ENCODE results near the gene FGF18.
"Not testable (repeated sequence)": the region's sequence is repeated elsewhere in the genome, so short reads cannot be mapped to it uniquely, and the experiment has no call there.

Gene FGF18

DNA sequence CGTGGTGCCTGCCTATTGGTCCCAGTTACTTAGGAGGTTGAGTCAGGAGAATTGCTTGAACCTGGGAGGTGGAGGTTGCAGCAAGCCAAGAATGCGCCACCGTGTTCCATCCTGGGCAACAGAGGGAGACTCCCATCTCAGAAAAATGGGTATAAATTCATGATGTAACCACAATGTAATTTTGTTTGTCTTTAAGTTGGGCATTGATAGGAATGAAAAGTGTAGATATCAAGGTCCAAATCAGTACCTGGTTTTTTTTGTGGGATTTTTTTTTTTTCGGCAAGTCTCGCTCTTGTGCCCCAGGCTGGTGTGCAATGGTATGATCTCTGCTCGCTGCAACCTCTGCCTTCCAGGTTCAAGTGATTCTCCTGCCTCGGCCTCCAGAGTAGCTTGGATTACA is 24.4 kb upstream of the FGF18 start:
- Histone ChIP-seq H3K27ac (no peak overlapping the region), H3K9me3 (ENCODE audit: control insufficient read depth, low read length) (no peaks in the 10 kb centered on the region), H3K36me3 (ENCODE audit: control insufficient read depth, insufficient read depth, low read length) (no peaks in the 10 kb centered on the region), H3K4me3 (ENCODE audit: low read depth, low read length) (no peak overlapping the region), H3K4me2 (ENCODE audit: low read length) (no peak overlapping the region), H3K4me1 (peaks cover 6% of the 10 kb centered on the region), H3K27me3 (ENCODE audit: control insufficient read depth, insufficient read depth, low read length) (no peaks in the 10 kb centered on the region), H2AFZ (no peak overlapping the region), H3K79me2 (peaks cover 72% of the 10 kb centered on the region), H3K9ac (no peak overlapping the region)
- no peak for TF ChIP-seq CTCF (IDR thresholded peaks at IDR 0.05)

GRCh38 chr5:171396583-171396982 is 22.9 kb upstream of the FGF18 start:
- not testable (repeated sequence) for H3K27ac ChIP-seq; H2AFZ ChIP-seq; H3K36me3 ChIP-seq (ENCODE audit: control insufficient read depth, insufficient read depth, low read length); H3K4me3 ChIP-seq (ENCODE audit: low read depth, low read length); H3K4me2 ChIP-seq (ENCODE audit: low read length); H3K27me3 ChIP-seq (ENCODE audit: control insufficient read depth, insufficient read depth, low read length); H3K4me1 ChIP-seq; H3K9me3 ChIP-seq (ENCODE audit: control insufficient read depth, low read length); H3K9ac ChIP-seq
- peaks cover 63% of the 10 kb centered on the region for H3K79me2 ChIP-seq

- no peaks in the 10 kb centered on the region for H3K27me3 ChIP-seq (ENCODE audit: control insufficient read depth, insufficient read depth, low read length)
- H2AFZ ChIP-seq = no peak overlapping the region
- no peak for TF ChIP-seq CTCF (IDR thresholded peaks at IDR 0.05)
- no peak overlapping the region for H3K4me3 ChIP-seq (ENCODE audit: low read depth, low read length)
- H3K79me2 ChIP-seq = peaks cover 57% of the 10 kb centered on the region
- H3K9ac ChIP-seq = no peak overlapping the region
- no peaks in the 10 kb centered on the region for H3K9me3 ChIP-seq (ENCODE audit: control insufficient read depth, low read length)
- no peak overlapping the region for H3K4me2 ChIP-seq (ENCODE audit: low read length)
- no peak overlapping the region for H3K27ac ChIP-seq
- H3K36me3 ChIP-seq (ENCODE audit: control insufficient read depth, insufficient read depth, low read length) = no peaks in the 10 kb centered on the region
- peaks cover 3% of the 10 kb centered on the region for H3K4me1 ChIP-seq
These were observed 22.3 kb upstream of the FGF18 start for GRCh38 chr5:171397190-171397589.

DNA sequence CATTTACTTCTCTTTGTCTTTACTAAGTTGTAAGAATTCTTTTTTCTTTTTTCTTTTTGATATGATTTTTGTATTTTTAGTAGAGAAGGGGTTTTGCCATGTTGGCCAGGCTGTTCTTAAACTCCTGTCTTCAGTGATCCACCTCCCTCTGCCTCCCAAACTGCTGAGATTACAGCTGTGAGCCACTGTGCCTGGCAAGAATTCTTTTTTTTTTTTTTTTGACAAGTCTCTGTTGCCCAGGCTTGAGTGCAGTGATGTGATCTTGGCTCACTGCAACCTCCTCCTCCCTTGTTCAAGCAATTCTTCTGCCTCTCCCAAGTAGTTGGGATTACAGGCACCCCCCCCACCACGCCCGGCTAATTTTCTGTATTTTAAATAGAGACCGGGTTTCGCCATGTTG is 21.8 kb upstream of the FGF18 start:
- Histone ChIP-seq H3K4me2 (ENCODE audit: low read length) (no peak overlapping the region), H3K9me3 (ENCODE audit: control insufficient read depth, low read length) (no peaks in the 10 kb centered on the region), H3K27ac (no peak overlapping the region), H3K27me3 (ENCODE audit: control insufficient read depth, insufficient read depth, low read length) (no peaks in the 10 kb centered on the region), H3K36me3 (ENCODE audit: control insufficient read depth, insufficient read depth, low read length) (no peaks in the 10 kb centered on the region), H3K79me2 (peaks cover 57% of the 10 kb centered on the region), H3K9ac (no peak overlapping the region), H2AFZ (no peak overlapping the region), H3K4me3 (ENCODE audit: low read depth, low read length) (no peak overlapping the region), H3K4me1 (peaks cover 3% of the 10 kb centered on the region)
- no peak for TF ChIP-seq CTCF (IDR thresholded peaks at IDR 0.05)

- peaks cover 52% of the 10 kb centered on the region for H3K79me2 ChIP-seq
- not testable (repeated sequence) for H3K36me3 ChIP-seq (ENCODE audit: control insufficient read depth, insufficient read depth, low read length); H3K9ac ChIP-seq; H3K4me2 ChIP-seq (ENCODE audit: low read length); H3K9me3 ChIP-seq (ENCODE audit: control insufficient read depth, low read length); H2AFZ ChIP-seq; H3K27ac ChIP-seq; H3K4me3 ChIP-seq (ENCODE audit: low read depth, low read length); H3K4me1 ChIP-seq; H3K27me3 ChIP-seq (ENCODE audit: control insufficient read depth, insufficient read depth, low read length)
These were observed 20.8 kb upstream of the FGF18 start for GRCh38 chr5:171398660-171399059.

DNA sequence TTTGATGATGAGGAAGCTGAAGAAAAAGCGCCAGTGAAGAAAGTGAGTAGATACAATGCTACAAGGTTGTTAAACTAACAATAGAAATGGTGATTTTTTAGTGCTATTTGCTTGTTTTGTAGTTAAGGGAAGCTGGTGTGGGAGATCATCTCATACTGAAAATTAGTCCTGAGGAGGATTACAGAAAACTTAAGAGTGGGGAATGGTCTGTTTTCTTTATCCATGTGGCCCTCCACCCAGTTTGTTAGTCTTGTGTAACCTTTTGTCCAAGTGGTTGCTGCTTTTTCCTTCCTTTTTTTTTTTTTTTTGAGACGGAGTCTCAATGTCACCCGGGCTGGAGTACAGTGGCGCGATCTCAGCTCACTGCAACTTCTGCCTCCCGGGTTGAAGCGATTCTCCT is 19.3 kb upstream of the FGF18 start:
- H3K4me2 ChIP-seq (ENCODE audit: low read length) = no peak overlapping the region
- no peak overlapping the region for H2AFZ ChIP-seq
- H3K27me3 ChIP-seq (ENCODE audit: control insufficient read depth, insufficient read depth, low read length) = no peaks in the 10 kb centered on the region
- TF ChIP-seq CTCF (IDR thresholded peaks at IDR 0.05) = no peak
- H3K9ac ChIP-seq = no peak overlapping the region
- peaks cover 44% of the 10 kb centered on the region for H3K79me2 ChIP-seq
- no peaks in the 10 kb centered on the region for H3K9me3 ChIP-seq (ENCODE audit: control insufficient read depth, low read length)
- no peak overlapping the region for H3K4me3 ChIP-seq (ENCODE audit: low read depth, low read length)
- no peak overlapping the region for H3K27ac ChIP-seq
- no peaks in the 10 kb centered on the region for H3K36me3 ChIP-seq (ENCODE audit: control insufficient read depth, insufficient read depth, low read length)
- H3K4me1 ChIP-seq = peaks cover 3% of the 10 kb centered on the region

All from parathyroid adenoma (tissue), 2 donors.